K562 (cell line): ENCODE data around the gene WASF2. TPM values are rescaled to one million over a fixed set of nuclear protein-coding genes. Genes with fewer than 3 reads are reported as not detected.
A peak's percentile ranks its signal among the peaks of the same experiment; 100 is the strongest.

ENCODE experiments used
- FOS ChIP-seq: IDR thresholded peaks from 3 replicates; pipeline ENCODE4 v1.6.1; 2011; ENCODE audit not compliant: insufficient read length; ENCODE audit errors: extremely low read depth
- FOXK1 ChIP-seq: sonication (generic); formaldehyde crosslinking; IDR thresholded peaks from 2 replicates; pipeline ENCODE4 v1.8.0; 2022; ENCODE audit warnings: missing genetic modification reagents, mild to moderate bottlenecking, borderline replicate concordance
- HDAC8 ChIP-seq: fragments of 450-650 bp; IDR thresholded peaks from 2 replicates; pipeline ENCODE4 v1.6.1; 2016; ENCODE audit warnings: mild to moderate bottlenecking, missing genetic modification characterization, moderate library complexity, missing compliant biosample characterization
- KLF16 ChIP-seq: IDR thresholded peaks from 2 replicates; pipeline ENCODE4 v1.6.1; 2016; ENCODE audit warnings: antibody characterized with exemption
- MXI1 ChIP-seq: IDR thresholded peaks from 2 replicates; pipeline ENCODE4 v1.6.1; 2011; ENCODE audit warnings: low read depth, mild to moderate bottlenecking, improper control_type of control experiment, low read length
- NR4A1 ChIP-seq, 2 experiments: fragments of 250-450 bp in 1 of 2; fragments of 450-650 bp in 1 of 2; sonication (Bioruptor Pico) in 1 of 2; IDR thresholded peaks; 2 replicates each; pipeline versions ENCODE4 v1.4.0 to v1.6.1; 2016 to 2020; ENCODE audit warnings: mild to moderate bottlenecking in 2 of 2, missing compliant biosample characterization in 1 of 2, missing genetic modification characterization in 1 of 2, moderate library complexity in 1 of 2
- PML ChIP-seq: IDR thresholded peaks from 2 replicates; pipeline ENCODE4 v1.6.1; 2012; ENCODE audit warnings: low read length, inconsistent platforms
- ZBTB17 ChIP-seq: fragments of 450-650 bp; formaldehyde crosslinking; IDR thresholded peaks from 2 replicates; pipeline ENCODE4 v1.4.0; 2020; ENCODE audit warnings: mild to moderate bottlenecking
- ZNF121 ChIP-seq: sonication (generic); formaldehyde crosslinking; conservative IDR thresholded peaks from 2 replicates; pipeline ENCODE4 v1.8.0; 2022; ENCODE audit warnings: missing genetic modification reagents
- ZNF133 ChIP-seq: fragments of 250-450 bp; sonication (Bioruptor Pico); IDR thresholded peaks from 2 replicates; pipeline ENCODE4 v1.4.0; 2020; ENCODE audit warnings: mild to moderate bottlenecking
- ZNF232 ChIP-seq: sonication (generic); formaldehyde crosslinking; IDR thresholded peaks from 2 replicates; pipeline ENCODE4 v1.8.0; 2022; ENCODE audit warnings: mild to moderate bottlenecking, missing genetic modification reagents
- ZNF311 ChIP-seq: fragments of 250-450 bp; sonication (Bioruptor Pico); IDR thresholded peaks from 2 replicates; pipeline ENCODE4 v1.4.0; 2020; ENCODE audit warnings: mild to moderate bottlenecking, moderate library complexity
- ZNF778 ChIP-seq: fragments of 450-650 bp; formaldehyde crosslinking; IDR thresholded peaks from 2 replicates; pipeline ENCODE4 v1.4.0; 2020; ENCODE audit warnings: mild to moderate bottlenecking, moderate library complexity
- ZNF830 ChIP-seq: fragments of 250-450 bp; sonication (Bioruptor Pico); IDR thresholded peaks from 2 replicates; pipeline ENCODE4 v1.5.0; 2021; ENCODE audit warnings: mild to moderate bottlenecking
- polyA plus RNA-seq, 8 experiments: library from polyadenylated mRNA; depleted of rRNA in 4 of 8; stranded (reverse) in 5 of 8; unstranded in 3 of 8; fragments of >200 nt; fragmentation: Nextera tagmentation in 2 of 8; fragmentation: Illumina TruSeq in 1 of 8; extraction: Ambion mirVana in 2 of 8; extraction: Trizol in 1 of 8; gene quantifications; 2 replicates each; pipeline versions ENCODE4 v1.2.1 to v1.2.3, GENCODE V29; 2011 to 2014; ENCODE audit warnings: inconsistent platforms in 1 of 8, missing spikeins in 1 of 8
- total RNA-seq, 7 experiments: library from RNA; depleted of rRNA in 6 of 7; stranded (reverse); fragments of >200 nt in 6 of 7; fragmentation: Illumina TruSeq in 2 of 7; extraction: Trizol in 2 of 7; gene quantifications; 2 replicates each; pipeline versions ENCODE4 v1.2.1 to v1.2.3, GENCODE V29; 2011 to 2021; ENCODE audit warnings: low replicate concordance in 1 of 7
- TF ChIP-seq, protein P1 (sequence below), 2 experiments: fragments of 450-650 bp in 1 of 2; sonication (generic) in 1 of 2; formaldehyde crosslinking in 1 of 2; IDR thresholded peaks in 1 of 2; conservative IDR thresholded peaks in 1 of 2; 2 replicates each; pipeline versions ENCODE4 v1.6.1 to v1.8.1; 2016 to 2023; ENCODE audit warnings: mild to moderate bottlenecking in 2 of 2, moderate library complexity in 2 of 2, inconsistent platforms in 1 of 2, missing genetic modification reagents in 1 of 2
- TF ChIP-seq, protein P2 (sequence below): IDR thresholded peaks from 2 replicates; pipeline ENCODE4 v1.6.1; 2011; ENCODE audit not compliant: insufficient read length; ENCODE audit errors: extremely low read depth
- TF ChIP-seq, protein P3 (sequence below), 2 experiments: fragments of 450-650 bp in 1 of 2; IDR thresholded peaks; 2 replicates each; pipeline ENCODE4 v1.6.1; 2011 to 2017; ENCODE audit warnings: low read depth in 2 of 2, antibody characterized with exemption in 1 of 2, borderline replicate concordance in 1 of 2, low read length in 1 of 2, mild to moderate bottlenecking in 1 of 2, mixed read lengths in 1 of 2; ENCODE audit not compliant: control insufficient read depth in 1 of 2
- TF ChIP-seq, protein P4 (sequence below): fragments of 250-450 bp; sonication (Bioruptor Pico); IDR thresholded peaks from 2 replicates; pipeline ENCODE4 v1.4.0; 2020; ENCODE audit warnings: mild to moderate bottlenecking, moderate library complexity

Gene WASF2
- total and polyA plus RNA-seq, 9 of the 15 experiments (the other 6 are each of a cell fraction or from before 2014, with no cell fraction given): 8.2 to 163 (median 31.2) TPM

DNA sequence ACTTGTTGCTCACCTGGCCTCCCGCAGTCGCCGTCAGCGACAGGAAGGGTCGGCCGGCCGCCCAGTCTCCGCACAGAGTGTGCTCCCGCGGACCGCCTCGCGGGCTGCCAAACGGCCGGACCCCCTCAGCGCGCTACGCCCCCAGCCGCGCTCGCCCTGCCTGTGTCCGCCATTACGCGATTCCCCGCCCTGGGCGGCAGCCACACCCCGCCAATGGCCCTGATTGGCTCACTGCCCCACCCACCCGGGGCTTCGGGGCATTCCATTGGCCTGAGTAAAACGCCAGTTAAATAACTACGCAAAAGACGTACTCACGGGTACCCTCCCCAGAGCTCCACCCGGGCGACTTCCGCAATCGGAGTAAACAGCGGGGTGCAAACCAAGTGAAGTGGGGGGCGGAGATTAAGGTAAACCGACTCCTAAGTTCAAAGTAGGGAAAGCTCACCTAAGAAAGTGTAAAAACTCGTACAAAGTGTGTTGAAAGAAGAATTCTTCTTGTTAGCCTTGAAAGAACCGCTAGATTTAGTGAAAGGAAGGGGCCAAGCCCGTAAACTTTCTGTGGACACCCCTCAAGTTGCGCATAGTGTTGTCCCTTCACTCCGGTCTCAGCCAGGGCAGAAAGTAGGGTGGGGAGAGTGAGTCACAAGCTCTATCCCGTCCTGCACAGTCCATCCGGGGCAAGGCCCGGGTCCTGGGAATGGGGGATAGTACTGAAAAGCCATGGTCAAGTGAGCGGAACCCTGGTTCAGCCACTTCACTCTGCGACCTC, at the start of gene WASF2 (continued):
- TF ChIP-seq HDAC8 (no peak), ZNF133 (CRISPR knock-in tag) (no peak), NR4A1 (CRISPR knock-in tag; IDR thresholded peaks at IDR 0.05) (peak; percentile 92; the same call in 1 of the 2 replicates), NR4A1 (tag; IDR thresholded peaks at IDR 0.05) (peak; percentile 60; the same call in 1 of the 2 replicates), FOS (peak; percentile 98), PML (peak; percentile 75), ZNF830 (0 out of 2 replicates have a peak, but pooled peaks have one; percentile 88), ZNF232 (CRISPR knock-in tag) (no peak; the same call in 1 of the 2 replicates), ZNF311 (CRISPR knock-in tag) (no peak), KLF16 (no peak), ZBTB17 (CRISPR knock-in tag) (0 out of 2 replicates have a peak, but pooled peaks have one; percentile 63), FOXK1 (CRISPR knock-in tag) (0 out of 2 replicates have a peak, but pooled peaks have one; percentile 12), MXI1 (no peak), ZNF778 (CRISPR knock-in tag) (no peak), ZNF121 (CRISPR knock-in tag) (no peak)
- TF ChIP-seq, protein P1, sequence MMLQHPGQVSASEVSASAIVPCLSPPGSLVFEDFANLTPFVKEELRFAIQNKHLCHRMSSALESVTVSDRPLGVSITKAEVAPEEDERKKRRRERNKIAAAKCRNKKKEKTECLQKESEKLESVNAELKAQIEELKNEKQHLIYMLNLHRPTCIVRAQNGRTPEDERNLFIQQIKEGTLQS (IDR thresholded peaks at IDR 0.05): peak; percentile 91
- TF ChIP-seq, protein P1 (CRISPR knock-in tag; conservative IDR thresholded peaks at IDR 0.05): no peak; the same call in 1 of the 2 replicates
- TF ChIP-seq, protein P2, sequence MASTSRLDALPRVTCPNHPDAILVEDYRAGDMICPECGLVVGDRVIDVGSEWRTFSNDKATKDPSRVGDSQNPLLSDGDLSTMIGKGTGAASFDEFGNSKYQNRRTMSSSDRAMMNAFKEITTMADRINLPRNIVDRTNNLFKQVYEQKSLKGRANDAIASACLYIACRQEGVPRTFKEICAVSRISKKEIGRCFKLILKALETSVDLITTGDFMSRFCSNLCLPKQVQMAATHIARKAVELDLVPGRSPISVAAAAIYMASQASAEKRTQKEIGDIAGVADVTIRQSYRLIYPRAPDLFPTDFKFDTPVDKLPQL: peak; percentile 1
- TF ChIP-seq, protein P3, sequence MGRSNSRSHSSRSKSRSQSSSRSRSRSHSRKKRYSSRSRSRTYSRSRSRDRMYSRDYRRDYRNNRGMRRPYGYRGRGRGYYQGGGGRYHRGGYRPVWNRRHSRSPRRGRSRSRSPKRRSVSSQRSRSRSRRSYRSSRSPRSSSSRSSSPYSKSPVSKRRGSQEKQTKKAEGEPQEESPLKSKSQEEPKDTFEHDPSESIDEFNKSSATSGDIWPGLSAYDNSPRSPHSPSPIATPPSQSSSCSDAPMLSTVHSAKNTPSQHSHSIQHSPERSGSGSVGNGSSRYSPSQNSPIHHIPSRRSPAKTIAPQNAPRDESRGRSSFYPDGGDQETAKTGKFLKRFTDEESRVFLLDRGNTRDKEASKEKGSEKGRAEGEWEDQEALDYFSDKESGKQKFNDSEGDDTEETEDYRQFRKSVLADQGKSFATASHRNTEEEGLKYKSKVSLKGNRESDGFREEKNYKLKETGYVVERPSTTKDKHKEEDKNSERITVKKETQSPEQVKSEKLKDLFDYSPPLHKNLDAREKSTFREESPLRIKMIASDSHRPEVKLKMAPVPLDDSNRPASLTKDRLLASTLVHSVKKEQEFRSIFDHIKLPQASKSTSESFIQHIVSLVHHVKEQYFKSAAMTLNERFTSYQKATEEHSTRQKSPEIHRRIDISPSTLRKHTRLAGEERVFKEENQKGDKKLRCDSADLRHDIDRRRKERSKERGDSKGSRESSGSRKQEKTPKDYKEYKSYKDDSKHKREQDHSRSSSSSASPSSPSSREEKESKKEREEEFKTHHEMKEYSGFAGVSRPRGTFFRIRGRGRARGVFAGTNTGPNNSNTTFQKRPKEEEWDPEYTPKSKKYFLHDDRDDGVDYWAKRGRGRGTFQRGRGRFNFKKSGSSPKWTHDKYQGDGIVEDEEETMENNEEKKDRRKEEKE (IDR thresholded peaks at IDR 0.05; ENCODE audit: borderline replicate concordance in 1 of 2, control insufficient read depth in 1 of 2, low read depth in 2 of 2, low read length in 1 of 2): peak in 1 of 2 experiments; percentile 100; a peak in 2 of 4 replicates
- TF ChIP-seq, protein P4, sequence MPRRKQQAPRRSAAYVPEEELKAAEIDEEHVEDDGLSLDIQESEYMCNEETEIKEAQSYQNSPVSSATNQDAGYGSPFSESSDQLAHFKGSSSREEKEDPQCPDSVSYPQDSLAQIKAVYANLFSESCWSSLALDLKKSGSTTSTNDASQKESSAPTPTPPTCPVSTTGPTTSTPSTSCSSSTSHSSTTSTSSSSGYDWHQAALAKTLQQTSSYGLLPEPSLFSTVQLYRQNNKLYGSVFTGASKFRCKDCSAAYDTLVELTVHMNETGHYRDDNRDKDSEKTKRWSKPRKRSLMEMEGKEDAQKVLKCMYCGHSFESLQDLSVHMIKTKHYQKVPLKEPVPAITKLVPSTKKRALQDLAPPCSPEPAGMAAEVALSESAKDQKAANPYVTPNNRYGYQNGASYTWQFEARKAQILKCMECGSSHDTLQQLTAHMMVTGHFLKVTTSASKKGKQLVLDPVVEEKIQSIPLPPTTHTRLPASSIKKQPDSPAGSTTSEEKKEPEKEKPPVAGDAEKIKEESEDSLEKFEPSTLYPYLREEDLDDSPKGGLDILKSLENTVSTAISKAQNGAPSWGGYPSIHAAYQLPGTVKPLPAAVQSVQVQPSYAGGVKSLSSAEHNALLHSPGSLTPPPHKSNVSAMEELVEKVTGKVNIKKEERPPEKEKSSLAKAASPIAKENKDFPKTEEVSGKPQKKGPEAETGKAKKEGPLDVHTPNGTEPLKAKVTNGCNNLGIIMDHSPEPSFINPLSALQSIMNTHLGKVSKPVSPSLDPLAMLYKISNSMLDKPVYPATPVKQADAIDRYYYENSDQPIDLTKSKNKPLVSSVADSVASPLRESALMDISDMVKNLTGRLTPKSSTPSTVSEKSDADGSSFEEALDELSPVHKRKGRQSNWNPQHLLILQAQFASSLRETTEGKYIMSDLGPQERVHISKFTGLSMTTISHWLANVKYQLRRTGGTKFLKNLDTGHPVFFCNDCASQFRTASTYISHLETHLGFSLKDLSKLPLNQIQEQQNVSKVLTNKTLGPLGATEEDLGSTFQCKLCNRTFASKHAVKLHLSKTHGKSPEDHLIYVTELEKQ (CRISPR knock-in tag): no peak
